T-helper 2 cell treated with Interferon-gamma antibody and Interleukin-4, amounts not matched to agents 100 ng/mL and 5 ng/mL, for 36 hours (primary cell): ENCODE data around the gene CD160. TPM values are rescaled to one million over a fixed set of nuclear protein-coding genes. Genes with fewer than 3 reads are reported as not detected.
"Not testable (repeated sequence)": the region's sequence is repeated elsewhere in the genome, so short reads cannot be mapped to it uniquely, and the experiment has no call there.

Experiments used
- intact Hi-C: fragments of 100-400 bp; cut with micrococcal nuclease; formaldehyde crosslinking; loops from one replicate; pipeline ENCODE4 v1.15.1; 2023
- total RNA-seq: library from RNA; stranded (reverse); gene quantifications from 2 replicates; pipeline ENCODE4 v1.2.3, GENCODE V29; 2022

Gene CD160
- total RNA-seq, 1 donor from 2014 or later = not detected

- intact Hi-C loops = no loop called here
Observed at GRCh38 chr1:145758116-145758515, 38.8 kb downstream of the CD160 start.

GRCh38 chr1:145758575-145758974, 39.3 kb downstream of the CD160 start:
- intact Hi-C loops = no loop called here

GRCh38 chr1:145759721-145760120, 40.4 kb downstream of the CD160 start:
- intact Hi-C loops = no loop called here

- intact Hi-C loops = not testable (repeated sequence)
Observed at GRCh38 chr1:145760395-145760949, 41.2 kb downstream of the CD160 start.

GRCh38 chr1:145761498-145761897, 42.2 kb downstream of the CD160 start:
- intact Hi-C loops = not testable (repeated sequence)

GRCh38 chr1:145762001-145762400, 42.7 kb downstream of the CD160 start:
- intact Hi-C loops = not testable (repeated sequence)

- intact Hi-C loops = not testable (repeated sequence)
Observed at GRCh38 chr1:145764231-145764940, 45.1 kb downstream of the CD160 start.

GRCh38 chr1:145765127-145765526, 45.8 kb downstream of the CD160 start:
- intact Hi-C loops = not testable (repeated sequence)

- intact Hi-C loops = not testable (repeated sequence)
Observed at GRCh38 chr1:145765585-145766360, 46.5 kb downstream of the CD160 start.

GRCh38 chr1:145766926-145767325, 47.6 kb downstream of the CD160 start:
- intact Hi-C loops = not testable (repeated sequence)

GRCh38 chr1:145768004-145768403, 48.7 kb downstream of the CD160 start:
- intact Hi-C loops = not testable (repeated sequence)

GRCh38 chr1:145771056-145771455, 51.8 kb downstream of the CD160 start:
- intact Hi-C loops = no loop called here

- intact Hi-C loops = no loop called here
Observed at GRCh38 chr1:145773423-145773822, 54.1 kb downstream of the CD160 start.

- intact Hi-C loops = no loop called here
Observed at GRCh38 chr1:145777357-145778145, 58.3 kb downstream of the CD160 start.

- intact Hi-C loops = no loop called here
Observed at GRCh38 chr1:145778146-145778540, 58.8 kb downstream of the CD160 start.

GRCh38 chr1:145782272-145783099, 63.2 kb downstream of the CD160 start:
- intact Hi-C loops = no loop called here

- intact Hi-C loops = loop anchor here (2.0 kb wide), 1 partner anchor 40 kb away; the partner anchor contains the start of genes POLR3C and RNF115
Observed at GRCh38 chr1:145784409-145784808, 65.1 kb downstream of the CD160 start.

- intact Hi-C loops = loop anchor here (2.0 kb wide), 1 partner anchor 39 kb away; the partner anchor contains the start of genes POLR3C and RNF115
Observed at GRCh38 chr1:145785547-145785946, 66.2 kb downstream of the CD160 start.

- intact Hi-C loops = no loop called here
Observed at GRCh38 chr1:145786271-145786670, 67.0 kb downstream of the CD160 start.

GRCh38 chr1:145788580-145788979, 69.3 kb downstream of the CD160 start:
- intact Hi-C loops = no loop called here
